HG03442 (cell line): ENCODE data around the gene ERC2.

ENCODE experiments used
- ATAC-seq: cut with Tn5 transposase; IDR thresholded peaks from one replicate; pipeline ENCODE4 v1.9.1; 2021; ENCODE audit warnings: mild to moderate bottlenecking, moderate library complexity; ENCODE audit not compliant: unreplicated experiment

Gene ERC2

DNA sequence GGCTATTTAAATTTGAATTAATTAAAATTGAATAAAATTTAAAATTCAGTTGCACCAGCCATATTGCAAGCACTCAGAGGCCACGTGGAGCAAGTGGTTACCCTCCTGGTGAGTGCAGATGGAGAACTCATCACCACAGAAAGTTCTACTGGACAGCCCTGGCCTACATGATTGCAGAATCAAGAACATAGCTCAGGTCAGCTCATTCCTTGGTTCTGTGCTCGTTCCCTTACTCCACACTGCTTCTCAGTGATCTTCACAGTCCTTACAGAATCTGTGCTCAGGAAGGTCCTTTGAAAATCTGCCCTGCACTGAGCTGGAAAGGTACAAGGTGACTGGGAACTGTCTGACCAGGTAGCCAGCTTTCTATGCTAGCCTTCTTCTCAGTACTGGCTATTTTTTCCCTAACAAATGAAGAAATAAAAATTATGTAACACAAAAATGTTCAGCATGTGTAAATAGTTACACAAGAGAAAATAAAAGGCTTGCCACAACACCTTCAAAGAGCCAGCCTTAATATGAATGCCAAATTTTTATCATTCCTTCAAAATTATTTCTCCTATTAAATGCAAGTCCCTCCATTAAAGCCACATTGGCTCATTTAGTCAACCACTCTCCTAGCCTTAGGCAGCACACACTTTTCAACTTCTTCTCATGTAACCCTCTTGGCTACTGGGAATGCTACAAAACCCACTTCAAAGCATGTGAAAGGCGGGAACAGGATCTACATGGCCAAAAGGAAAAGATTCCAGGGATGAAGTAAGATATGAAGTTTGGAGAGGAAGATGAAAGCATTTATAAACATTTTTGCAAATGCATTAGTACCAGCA is 654.8 kb downstream of the ERC2 start:
- ATAC-seq, result no peak

DNA sequence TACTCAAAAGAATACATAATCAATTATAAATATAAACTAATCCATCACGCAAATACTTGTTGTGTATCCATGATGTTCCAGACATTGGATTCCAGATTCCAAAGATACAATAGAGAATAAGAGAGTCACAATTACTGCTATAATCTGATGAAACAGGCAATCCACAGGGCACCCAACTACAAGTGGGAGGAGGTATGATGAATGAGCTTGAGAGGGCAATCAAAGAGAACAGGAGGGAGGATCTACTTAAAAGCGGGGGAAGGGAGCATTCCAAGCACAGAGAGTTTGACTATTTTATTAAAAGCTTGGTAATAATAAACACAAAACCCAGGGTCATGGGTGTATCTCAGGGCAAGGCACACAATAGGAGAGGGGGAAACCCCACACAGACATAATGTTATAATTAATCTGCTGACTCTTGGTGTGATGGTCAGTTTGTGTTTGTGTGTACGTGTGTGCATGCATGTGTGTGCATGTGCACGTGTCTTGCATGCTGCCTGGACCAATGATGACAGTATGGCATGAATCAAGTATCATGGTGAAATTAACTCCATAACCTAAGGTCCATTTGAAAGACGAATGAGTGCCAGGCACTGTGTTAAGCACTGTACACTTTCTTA is 655.8 kb downstream of the ERC2 start:
- no peak for ATAC-seq

DNA sequence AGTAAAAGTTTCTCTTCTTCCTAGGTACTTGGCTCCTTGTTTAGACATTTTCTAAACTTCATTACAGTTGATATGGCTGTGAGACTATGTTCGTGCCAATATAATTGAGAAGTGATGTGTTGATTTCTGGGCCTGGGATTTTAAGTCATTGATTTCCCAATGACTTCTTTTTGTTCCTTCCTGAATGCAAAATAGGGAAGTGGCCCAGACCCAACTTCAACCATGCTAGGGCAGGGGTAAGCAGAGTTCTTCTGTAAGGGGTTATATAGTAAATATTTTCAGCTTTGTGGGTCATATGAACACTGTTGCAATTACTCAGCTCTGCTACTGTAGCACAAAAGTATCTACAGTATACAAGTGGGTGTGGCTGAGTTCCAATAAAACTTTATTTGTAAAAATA is 661.1 kb downstream of the ERC2 start:
- ATAC-seq, result no peak

DNA sequence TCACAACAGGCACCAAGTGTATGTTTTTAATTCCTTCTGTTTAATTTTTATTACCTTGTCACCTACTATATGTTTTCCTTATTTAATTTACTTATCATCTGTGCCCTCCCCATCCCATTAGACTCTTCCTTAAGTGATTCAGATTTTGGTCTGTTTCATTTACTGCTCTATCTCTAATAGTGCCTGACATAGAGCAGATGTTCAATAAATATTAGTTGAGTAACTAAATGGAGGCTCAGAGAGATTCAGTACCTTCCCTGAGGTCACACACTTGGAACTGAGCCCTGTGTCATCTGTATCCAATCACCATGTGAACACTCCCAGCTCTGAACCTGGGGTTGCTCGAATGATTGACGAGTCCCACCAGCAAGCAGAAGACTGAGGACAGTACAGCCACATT is 663.1 kb downstream of the ERC2 start:
- ATAC-seq, result no peak

DNA sequence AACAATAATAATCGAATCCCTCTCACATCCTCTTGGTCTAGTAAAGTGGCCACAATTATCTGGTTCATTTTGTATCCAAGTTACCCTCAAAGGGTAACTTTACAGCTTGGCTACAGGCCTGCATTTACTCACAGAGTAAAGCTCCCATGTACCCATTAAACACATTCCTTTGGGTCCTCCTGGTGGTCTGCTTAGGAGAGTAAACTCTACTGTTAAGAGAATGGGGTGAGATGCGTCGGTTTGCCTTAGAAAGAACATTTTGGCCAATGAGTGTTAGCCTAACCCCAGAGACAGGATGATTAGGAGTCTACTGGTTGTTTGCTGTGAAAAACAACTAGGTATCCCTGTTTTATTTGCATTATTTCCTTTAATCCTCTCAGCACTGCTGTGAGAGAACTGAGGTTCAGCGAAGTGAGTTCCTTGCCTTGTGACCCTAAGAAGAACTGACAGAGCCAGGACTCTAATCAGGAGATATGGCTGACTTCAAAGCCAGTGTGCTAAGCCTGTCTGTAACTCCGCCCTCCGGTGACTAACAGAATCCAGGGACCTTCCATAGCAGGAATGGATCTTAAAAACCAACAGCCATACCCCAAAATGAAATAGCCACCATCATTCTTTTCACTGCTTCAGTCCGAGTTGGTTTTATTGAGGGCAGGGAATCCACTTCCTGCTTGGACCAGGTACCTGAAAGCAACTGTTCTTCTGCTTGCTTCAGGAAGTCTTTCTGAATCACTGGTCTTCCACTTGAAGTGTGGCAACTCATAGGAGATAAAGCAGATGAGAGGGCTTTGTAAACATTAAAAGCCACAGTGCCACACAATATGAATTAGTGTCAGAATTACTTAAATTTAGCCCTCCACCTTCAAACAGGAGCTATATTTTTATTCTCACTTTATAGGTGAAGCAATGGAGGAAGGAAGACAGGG is 663.8 kb downstream of the ERC2 start:
- no peak for ATAC-seq

DNA sequence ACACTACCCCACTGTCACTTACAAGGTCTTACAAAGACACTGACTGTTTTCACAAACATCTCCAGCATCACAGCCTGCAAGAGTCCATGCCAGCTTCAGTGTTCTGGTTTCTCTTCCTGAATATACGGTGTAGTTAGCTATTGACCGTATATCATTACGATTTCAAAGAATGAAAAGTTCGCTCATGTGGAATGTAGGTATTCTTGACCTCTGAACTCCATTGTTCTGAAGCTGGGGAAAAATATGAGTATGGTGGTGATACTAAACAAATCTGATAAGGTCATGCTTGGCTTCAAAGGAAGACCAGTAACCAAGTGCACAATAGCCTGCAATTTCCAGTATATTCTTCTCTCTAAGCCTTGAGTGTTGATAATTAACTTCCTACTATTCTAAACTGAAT is 665.5 kb downstream of the ERC2 start:
- no peak for ATAC-seq

DNA sequence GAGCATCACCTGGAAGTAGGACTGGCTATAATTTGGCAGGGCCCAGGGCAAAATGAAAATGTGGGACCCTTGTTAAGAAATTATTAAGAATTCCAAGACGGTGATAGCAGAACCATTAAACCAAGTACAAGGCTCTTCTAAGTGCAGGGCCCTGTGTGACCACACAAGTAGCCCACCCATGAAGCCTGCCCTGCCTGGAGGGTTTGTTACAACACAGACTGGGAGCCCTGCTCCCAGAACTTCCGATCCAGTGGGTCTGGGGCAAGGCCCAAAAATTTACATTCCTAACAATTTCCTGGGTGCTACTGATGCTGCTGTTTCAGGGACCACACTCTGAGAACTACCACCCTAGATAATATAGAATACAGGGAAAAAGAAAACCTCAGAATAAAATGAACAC is 666.6 kb downstream of the ERC2 start:
- no peak for ATAC-seq

DNA sequence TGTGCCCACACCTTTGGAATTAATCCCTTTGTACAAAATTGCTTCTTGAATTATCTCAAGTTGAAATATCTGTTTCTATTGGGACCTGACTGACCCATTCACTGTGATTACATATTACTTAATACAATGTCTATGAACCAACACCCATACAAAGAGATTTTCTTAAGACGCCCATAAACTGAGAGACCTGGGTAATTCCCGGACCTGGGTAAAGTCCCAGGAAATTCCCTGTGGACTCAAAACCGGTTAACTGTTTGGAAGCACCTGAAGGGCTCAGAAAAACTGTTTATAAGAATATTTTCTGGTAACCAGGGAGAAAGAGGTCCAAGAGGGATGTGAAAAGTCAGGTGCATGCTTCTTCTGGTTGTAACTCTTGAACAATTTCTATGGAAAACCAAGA is 667.2 kb downstream of the ERC2 start:
- no peak for ATAC-seq

DNA sequence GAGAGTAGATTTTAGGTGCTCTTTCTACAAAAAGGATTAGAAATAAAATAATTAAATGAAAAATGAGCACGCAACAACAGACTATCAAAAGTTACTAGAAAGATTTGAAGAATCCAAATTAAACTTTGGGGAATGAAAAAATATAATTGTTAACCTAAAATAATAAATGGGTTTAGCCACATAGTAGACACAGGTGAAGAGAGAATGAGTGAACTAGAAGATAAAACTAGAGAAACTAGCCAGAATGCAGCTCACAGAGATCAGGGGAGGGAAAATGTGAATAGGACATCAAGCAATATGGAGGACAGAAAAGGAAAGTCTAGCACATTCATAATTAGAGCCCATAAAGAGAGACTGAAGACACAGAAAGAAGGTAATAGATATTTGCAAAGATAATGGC is 670.5 kb downstream of the ERC2 start:
- no peak for ATAC-seq

DNA sequence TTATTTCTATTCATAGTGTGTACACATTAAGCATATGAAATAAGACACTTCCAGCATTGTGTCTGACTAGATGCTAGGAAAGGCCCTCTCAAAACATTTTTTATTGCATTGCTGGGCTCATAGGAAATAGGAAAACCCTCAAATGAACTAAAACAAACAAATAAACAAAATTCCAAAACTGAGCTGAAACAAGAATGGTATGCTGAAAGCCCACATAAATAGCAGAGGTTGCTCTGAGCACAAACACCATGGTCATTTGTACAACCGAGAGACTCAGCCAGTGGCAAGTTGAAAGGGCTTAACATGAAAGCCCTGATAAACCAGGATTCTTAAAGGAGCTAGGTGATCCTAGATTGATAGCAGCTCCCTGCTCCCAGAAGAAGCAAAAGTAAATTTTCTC is 671.2 kb downstream of the ERC2 start:
- no peak for ATAC-seq

DNA sequence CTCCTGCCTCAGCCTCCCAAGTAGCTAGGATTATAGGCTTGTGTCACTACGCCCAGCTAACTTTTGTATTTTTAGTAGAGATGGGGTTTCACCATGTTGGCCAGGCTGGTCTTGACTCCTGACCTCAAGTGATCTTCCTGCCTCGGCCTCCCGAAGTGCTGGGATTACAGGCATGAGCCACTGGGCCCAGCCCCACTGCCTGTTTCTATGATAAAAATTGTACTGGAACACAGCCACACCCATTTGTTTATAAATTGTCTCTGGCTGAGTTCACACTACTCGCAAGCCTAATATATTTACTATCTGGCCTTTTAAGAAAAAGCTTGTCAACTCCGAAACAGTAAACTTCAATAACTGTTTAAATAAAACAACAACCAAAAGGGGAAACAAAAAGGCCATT is 671.7 kb downstream of the ERC2 start:
- ATAC-seq, result no peak

DNA sequence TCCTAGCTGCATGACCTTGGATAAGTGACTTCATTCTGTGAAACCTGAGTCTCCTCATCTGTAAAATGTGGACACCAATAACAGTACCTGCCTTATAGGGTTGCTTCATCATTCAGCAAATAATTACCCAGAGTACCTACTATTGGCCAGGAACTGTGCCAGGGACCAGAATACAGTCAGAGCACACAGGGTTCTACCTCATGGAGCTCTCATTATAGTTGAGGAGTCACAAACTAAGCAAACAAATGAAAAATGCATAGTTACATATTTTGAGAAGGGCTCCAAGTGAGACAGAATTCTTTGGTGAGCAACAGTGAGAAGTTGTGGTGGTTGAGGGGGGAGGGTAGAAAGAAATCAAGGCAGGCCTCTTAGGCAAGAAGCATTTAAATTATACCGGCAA is 672.5 kb downstream of the ERC2 start:
- no peak for ATAC-seq

DNA sequence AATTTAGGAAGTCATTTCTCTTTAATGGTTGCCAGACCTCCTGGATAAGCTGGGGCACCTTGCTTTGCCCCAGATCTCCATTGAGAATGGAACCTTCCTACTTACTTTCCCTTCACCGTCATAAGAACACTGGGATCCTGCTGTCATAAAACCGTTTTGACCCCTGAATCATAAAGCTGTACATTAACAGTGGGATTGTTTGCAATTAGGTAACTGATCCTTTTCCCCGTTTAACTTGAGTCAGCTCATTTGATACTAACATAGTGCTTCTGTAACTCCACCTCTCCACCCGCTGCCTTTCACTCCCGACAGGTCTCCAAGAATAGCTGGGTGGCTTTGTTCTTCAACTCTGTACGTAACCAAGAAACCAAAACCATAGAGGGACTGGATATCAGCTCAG is 673.0 kb downstream of the ERC2 start:
- no peak for ATAC-seq

DNA sequence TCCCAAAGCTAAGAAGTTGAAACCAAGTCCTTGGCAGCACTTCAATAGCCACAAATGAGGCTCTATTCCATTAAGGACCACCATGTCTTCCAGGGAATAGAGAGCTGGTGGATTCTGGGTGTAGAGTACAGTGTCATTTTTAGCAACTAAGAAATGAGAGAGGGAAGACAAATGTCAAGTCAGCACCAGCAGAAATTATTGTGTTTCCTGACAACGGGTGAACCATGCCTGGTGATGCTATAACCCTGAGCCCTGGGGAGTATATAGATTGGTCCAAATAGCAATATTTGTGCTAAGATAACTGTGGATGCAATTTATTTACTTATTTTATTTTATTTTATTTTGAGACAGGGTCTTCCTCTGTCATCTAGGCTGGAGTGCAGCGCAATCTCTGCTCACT is 675.5 kb downstream of the ERC2 start:
- no peak for ATAC-seq

DNA sequence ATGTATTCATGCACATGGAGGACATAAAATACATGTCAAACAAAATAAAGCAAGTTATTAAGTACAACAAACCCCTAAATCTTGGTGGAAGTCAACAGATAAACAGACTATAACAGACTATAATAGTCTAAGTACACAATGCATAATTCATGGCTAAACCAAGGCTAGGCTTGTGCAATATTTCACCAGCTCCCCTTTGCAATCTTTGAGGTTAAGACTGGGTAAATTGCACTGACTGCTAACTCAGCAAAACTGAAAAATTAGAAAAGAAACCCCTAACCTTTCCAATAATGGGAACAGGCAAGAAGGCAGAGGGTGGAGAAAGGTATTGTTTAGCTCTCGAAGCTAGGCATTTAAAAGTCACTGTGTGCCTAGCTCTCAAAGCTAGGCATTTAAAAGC is 676.3 kb downstream of the ERC2 start:
- no peak for ATAC-seq

DNA sequence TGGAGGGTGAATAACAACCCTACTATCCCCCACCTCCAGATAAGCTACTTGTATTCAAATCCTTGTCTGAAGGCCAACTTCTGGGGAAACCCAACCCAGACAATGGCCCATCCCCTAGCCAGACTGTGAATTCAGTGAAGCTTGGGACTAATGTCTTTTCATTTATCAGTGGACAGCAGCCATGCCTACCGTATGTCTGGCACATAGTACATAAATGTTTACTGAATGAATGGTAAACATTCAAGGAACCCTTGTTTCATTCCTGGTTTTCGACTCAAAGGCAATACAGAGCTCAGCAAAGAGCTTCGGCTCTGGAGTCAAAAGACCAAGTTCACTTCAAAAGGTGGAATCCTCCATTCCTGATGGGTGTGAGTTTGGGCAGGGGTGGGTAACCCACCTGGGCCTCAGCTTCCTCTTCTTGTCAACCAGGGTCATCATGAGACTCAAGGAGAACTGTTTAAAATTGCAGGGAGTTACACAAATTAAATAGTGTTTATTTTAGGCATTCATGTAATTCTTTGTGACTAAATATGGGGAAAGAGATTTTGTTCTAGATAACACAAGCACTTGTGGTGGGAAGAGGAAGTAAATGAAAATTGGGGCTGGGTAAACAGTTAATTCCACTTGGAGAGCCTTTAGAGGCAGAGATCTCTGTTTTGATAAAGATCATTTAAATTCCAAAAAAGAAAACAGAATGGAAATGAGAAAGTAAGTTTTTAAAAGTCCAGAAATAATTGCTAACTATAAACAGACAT is 677.5 kb downstream of the ERC2 start:
- no peak for ATAC-seq

DNA sequence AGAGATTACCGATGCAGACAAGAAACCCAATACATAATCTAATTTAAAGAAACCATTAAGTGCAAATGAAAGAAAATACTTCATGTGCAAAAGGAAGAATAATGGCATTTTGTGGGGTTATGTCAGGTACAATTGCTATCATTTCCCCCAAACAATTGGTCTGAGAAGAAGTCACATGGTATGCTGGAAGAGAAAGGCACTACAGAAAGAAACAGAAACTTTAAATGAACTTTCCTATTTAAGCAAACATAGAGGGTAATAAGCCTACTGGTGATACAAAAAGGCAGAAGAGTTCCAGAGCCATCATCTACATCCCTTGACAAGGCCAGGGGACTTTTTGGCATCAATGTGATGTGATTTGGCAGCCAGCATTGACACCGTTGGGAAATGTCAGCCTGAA is 678.8 kb downstream of the ERC2 start:
- no peak for ATAC-seq

DNA sequence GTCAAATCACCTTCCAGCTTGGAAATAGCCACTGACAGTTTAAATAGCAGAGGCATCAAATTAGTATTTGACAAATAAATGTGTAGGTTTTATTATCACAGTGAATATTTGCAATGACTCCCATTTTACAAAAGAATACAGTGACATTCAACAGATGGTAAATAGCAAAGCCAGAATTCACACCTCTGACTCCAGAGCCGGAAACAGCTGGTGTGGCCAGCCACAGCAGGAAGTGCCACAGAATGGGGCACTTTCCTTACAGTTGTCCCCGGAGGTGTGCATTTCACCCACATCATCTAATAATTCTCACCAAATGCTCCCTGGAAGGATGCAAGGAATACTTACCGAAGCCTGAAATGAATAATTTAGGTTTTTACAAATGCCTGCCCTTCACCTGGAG is 685.5 kb downstream of the ERC2 start:
- ATAC-seq, result no peak

DNA sequence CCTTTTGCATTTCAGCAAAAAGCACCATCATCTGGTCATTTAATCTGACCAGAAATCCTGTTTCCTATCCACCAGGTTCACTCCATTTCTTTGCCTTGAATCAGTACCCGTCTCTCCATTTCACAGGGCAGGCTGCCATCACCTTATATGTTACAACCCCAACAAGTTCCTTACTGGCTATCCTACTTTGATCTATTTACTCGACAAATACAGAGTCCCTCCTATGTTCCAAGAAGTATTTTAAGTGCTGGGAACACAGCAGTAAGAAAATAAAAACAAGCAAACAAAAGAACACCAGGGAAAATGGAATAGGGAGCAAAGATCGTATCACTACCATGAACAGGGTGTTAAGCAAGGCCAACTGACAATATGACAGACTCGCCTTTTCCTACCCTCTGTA is 685.9 kb downstream of the ERC2 start:
- ATAC-seq, result no peak

DNA sequence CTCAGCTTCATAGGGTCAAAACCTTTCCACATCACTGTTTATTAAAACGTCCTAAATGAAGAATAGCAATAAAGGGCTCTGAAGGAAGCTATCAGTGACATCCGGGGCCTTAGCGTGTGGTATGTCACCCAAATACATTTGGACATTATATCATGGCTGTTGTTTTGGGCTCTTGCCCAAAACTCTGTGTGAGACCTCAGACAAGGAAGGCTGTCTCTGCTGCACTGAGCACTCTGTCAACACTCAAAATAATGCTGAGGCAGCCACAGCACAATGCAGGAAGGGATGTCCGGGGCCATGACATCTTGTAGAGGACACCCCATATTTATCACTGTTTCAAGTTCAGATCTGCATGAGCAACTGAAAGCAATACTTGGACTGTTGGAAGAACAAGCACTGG is 687.4 kb downstream of the ERC2 start:
- ATAC-seq, result no peak

DNA sequence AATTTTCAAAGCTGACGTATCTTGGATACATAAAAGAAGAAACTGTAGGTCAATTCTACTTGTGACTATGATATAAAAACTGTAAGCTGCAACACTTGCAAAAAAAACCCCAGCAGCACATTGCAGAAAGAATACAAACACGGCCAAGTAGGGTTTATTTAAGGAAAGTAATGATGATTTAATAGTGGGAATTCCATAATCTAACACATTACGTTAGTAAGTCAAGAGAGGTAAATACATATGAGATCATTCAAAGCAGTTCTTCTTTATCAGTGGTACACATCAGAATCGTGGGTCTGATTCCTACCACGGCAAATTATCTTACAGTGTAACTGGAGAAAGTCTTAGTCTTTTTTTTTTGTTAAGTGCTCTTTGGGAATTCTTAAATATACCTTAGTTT is 688.7 kb downstream of the ERC2 start:
- ATAC-seq, result no peak
